WTC11 (cell line): ENCODE results near the gene ZRANB1. TPM values are rescaled to one million over a fixed set of nuclear protein-coding genes. Genes with fewer than 3 reads are reported as not detected.
A peak's percentile ranks its signal among the peaks of the same experiment; 100 is the strongest.

Experiments used
- ATAC-seq: fragments of 200-7000 bp; cut with Tn5 transposase; 2 replicates; pipeline ENCODE4 v1.10.0; 2021; ENCODE audit warnings: mild to moderate bottlenecking, moderate library complexity
- CTCF ChIA-PET: fragments of 300-600 bp; sonication (Branson Sonifier 250); formaldehyde crosslinking; loops from one replicate; lab custom pipeline; 2021; ENCODE audit warnings: antibody characterized with exemption; lab: Charles Lee
- POLR2A ChIA-PET: fragments of 350-600 bp; sonication (Branson Sonifier 250); formaldehyde crosslinking; loops from one replicate; lab custom pipeline; 2021; ENCODE audit warnings: antibody characterized with exemption; lab: Charles Lee
- DNase-seq: peaks from one replicate; pipeline ENCODE4 v3.0.0; 2021; ENCODE audit warnings: low spot score
- H3K27ac Mint-ChIP-seq: 2 replicates; pipeline ENCODE4 v1.8.0; 2021; ENCODE audit warnings: mixed read lengths
- H3K27me3 Mint-ChIP-seq: 2 replicates; pipeline ENCODE4 v1.8.0; 2021; ENCODE audit warnings: low read depth, mild to moderate bottlenecking, moderate library complexity, mixed read lengths
- H3K36me3 Mint-ChIP-seq: 2 replicates; pipeline ENCODE4 v1.8.0; 2021; ENCODE audit warnings: mixed read lengths
- H3K4me1 Mint-ChIP-seq: 2 replicates; pipeline ENCODE4 v1.8.0; 2022; ENCODE audit warnings: mixed read lengths
- H3K4me3 Mint-ChIP-seq: 2 replicates; pipeline ENCODE4 v1.8.0; 2021; ENCODE audit warnings: mild to moderate bottlenecking, moderate library complexity, mixed read lengths
- H3K9me3 Mint-ChIP-seq: 2 replicates; pipeline ENCODE4 v1.8.0; 2021; ENCODE audit warnings: mixed read lengths
- ATF6 ChIP-seq: sonication (generic); formaldehyde crosslinking; IDR thresholded peaks from 2 replicates; pipeline ENCODE4 v1.8.1; 2023; ENCODE audit warnings: mild to moderate bottlenecking, missing genetic modification reagents
- E2F4 ChIP-seq: sonication (generic); formaldehyde crosslinking; IDR thresholded peaks from 2 replicates; pipeline ENCODE4 v1.8.1; 2022; ENCODE audit warnings: low read depth, mild to moderate bottlenecking, moderate library complexity, missing genetic modification reagents, borderline replicate concordance
- EMX1 ChIP-seq: fragments of 250-450 bp; sonication (Bioruptor Pico); IDR thresholded peaks from 2 replicates; pipeline ENCODE4 v1.8.0; 2021; ENCODE audit warnings: mild to moderate bottlenecking
- HMGA2 ChIP-seq: fragments of 250-450 bp; sonication (Bioruptor Pico); IDR thresholded peaks from 2 replicates; pipeline ENCODE4 v1.4.0; 2021; ENCODE audit warnings: mild to moderate bottlenecking, moderate library complexity
- HMGXB4 ChIP-seq: sonication (generic); formaldehyde crosslinking; IDR thresholded peaks from 2 replicates; pipeline ENCODE4 v1.8.1; 2023; ENCODE audit warnings: mild to moderate bottlenecking, moderate library complexity, missing genetic modification reagents
- USF1 ChIP-seq: sonication (generic); formaldehyde crosslinking; IDR thresholded peaks from 2 replicates; pipeline ENCODE4 v1.8.0; 2022; ENCODE audit warnings: mild to moderate bottlenecking, missing genetic modification reagents
- USF2 ChIP-seq: sonication (generic); formaldehyde crosslinking; IDR thresholded peaks from 2 replicates; pipeline ENCODE4 v1.8.1; 2023; ENCODE audit warnings: mild to moderate bottlenecking, missing genetic modification reagents, moderate library complexity
- ZNF532 ChIP-seq: fragments of 250-450 bp; sonication (Bioruptor Pico); IDR thresholded peaks from 2 replicates; pipeline ENCODE4 v1.9.0; 2021; ENCODE audit warnings: mild to moderate bottlenecking, borderline replicate concordance
- total RNA-seq: library from RNA; stranded (reverse); gene quantifications from 3 replicates; pipeline ENCODE4 v1.2.3, GENCODE V29; 2021
- TF ChIP-seq, protein P1 (sequence below): fragments of 200-600 bp; IDR thresholded peaks from 2 replicates; pipeline ENCODE4 v1.8.0; 2022; ENCODE audit warnings: antibody characterized with exemption

ZRANB1 gene
- total RNA-seq, 1 experiment from 2014 or later, result 15.9 TPM

- 0 out of 2 replicates have a peak, but pooled peaks have one; percentile 22 for TF ChIP-seq USF1 (CRISPR knock-in tag)
- TF ChIP-seq USF2 (CRISPR knock-in tag), result peak; percentile 49; the same call in 1 of the 2 replicates
- no peak for TF ChIP-seq E2F4 (CRISPR knock-in tag)
- TF ChIP-seq, all 79 proteins: peak for 2
- H3K4me3 Mint-ChIP-seq, result no peak overlapping the region
- peaks cover 19% of the 10 kb centered on the region for H3K36me3 Mint-ChIP-seq
- POLR2A ChIA-PET, result interaction anchor here (0.7 kb wide), 2 partner anchors 112 to 287 kb away, joined by 6 read pairs; no protein-coding TSS in a partner anchor
- DNase-seq (no peak), ATAC-seq (no peak; the same call in 1 of the 2 replicates)
- H3K27ac Mint-ChIP-seq, result peak overlapping the region; percentile 71; the same call in 1 of the 2 replicates
- CTCF ChIA-PET, result interaction anchor here (0.8 to 2.2 kb wide), 3 partner anchors 12 to 17 kb away, joined by 3 to 8 read pairs (median 4); no protein-coding TSS in a partner anchor
- H3K27me3 Mint-ChIP-seq, result no peaks in the 10 kb centered on the region
- H3K4me1 Mint-ChIP-seq, result peaks cover 4% of the 10 kb centered on the region; the same call in 1 of the 2 replicates
- no peaks in the 10 kb centered on the region for H3K9me3 Mint-ChIP-seq
Measured at GRCh38 chr10:124977648-124978375, 35.9 kb downstream of the ZRANB1 start.

DNA sequence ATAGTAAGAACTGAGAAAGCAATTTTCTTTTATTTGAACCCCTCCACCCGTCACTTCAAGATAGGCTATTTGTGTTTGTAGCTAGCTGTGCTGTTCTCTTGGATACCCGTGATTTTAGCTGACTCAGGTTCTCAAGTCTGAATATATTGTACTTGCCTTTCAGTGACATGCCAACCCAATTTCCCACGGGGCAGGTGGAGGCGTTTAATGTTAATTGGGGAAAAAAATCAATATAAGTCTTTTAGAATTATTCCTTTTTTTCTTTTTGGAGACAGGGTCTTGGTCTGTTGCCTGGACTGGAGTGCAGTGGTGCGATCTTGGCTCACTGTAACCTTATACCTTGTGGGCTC is 36.4 kb downstream of the ZRANB1 start:
- CTCF ChIA-PET, result interaction anchor here (0.8 to 2.2 kb wide), 3 partner anchors 11 to 16 kb away, joined by 3 to 8 read pairs (median 4); no protein-coding TSS in a partner anchor
- TF ChIP-seq, protein P1, sequence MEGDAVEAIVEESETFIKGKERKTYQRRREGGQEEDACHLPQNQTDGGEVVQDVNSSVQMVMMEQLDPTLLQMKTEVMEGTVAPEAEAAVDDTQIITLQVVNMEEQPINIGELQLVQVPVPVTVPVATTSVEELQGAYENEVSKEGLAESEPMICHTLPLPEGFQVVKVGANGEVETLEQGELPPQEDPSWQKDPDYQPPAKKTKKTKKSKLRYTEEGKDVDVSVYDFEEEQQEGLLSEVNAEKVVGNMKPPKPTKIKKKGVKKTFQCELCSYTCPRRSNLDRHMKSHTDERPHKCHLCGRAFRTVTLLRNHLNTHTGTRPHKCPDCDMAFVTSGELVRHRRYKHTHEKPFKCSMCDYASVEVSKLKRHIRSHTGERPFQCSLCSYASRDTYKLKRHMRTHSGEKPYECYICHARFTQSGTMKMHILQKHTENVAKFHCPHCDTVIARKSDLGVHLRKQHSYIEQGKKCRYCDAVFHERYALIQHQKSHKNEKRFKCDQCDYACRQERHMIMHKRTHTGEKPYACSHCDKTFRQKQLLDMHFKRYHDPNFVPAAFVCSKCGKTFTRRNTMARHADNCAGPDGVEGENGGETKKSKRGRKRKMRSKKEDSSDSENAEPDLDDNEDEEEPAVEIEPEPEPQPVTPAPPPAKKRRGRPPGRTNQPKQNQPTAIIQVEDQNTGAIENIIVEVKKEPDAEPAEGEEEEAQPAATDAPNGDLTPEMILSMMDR, result no peak
- Mint-ChIP-seq H3K27me3 (no peaks in the 10 kb centered on the region), H3K9me3 (no peaks in the 10 kb centered on the region), H3K4me3 (no peak overlapping the region), H3K27ac (no peak overlapping the region), H3K36me3 (peaks cover 24% of the 10 kb centered on the region), H3K4me1 (peaks cover 8% of the 10 kb centered on the region; the same call in 1 of the 2 replicates)
- no peak for ATAC-seq
- no peak for DNase-seq
- POLR2A ChIA-PET, result no interaction called here

DNA sequence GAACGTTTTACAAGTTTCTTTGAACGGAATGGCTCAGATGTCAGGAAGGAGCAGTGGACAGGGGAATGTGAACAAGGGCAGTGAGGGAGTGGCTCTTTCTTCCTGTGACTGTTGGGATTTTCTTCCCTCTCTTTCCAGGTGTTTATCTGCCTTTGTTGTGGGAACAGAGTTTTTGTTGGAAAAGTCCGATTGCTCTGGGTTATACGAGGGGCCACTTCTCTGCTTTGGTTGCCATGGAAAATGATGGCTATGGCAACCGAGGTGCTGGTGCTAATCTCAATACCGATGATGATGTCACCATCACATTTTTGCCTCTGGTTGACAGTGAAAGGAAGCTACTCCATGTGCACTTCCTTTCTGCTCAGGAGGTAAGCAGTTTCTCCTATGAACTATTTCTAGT is 41.4 kb downstream of the ZRANB1 start:
- TF ChIP-seq HMGXB4 (CRISPR knock-in tag) (no peak), EMX1 (CRISPR knock-in tag) (peak; percentile 64; the same call in 1 of the 2 replicates), ATF6 (no peak), ZNF532 (CRISPR knock-in tag) (peak; percentile 36; the same call in 1 of the 2 replicates), HMGA2 (CRISPR knock-in tag) (no peak)
- ChIA-PET CTCF (interaction anchor here (1.3 to 2.9 kb wide), 3 partner anchors 9 to 78 kb away, joined by 4 to 12 read pairs (median 6); no protein-coding TSS in a partner anchor), POLR2A (interaction anchor here (0.7 kb wide), 1 partner anchor 192 kb away, joined by 3 read pairs; the partner anchor contains the start of gene EEF1AKMT2)
- Mint-ChIP-seq H3K27me3 (no peaks in the 10 kb centered on the region), H3K9me3 (no peaks in the 10 kb centered on the region), H3K36me3 (peaks cover 41% of the 10 kb centered on the region), H3K4me3 (no peak overlapping the region), H3K4me1 (peaks cover 5% of the 10 kb centered on the region; the same call in 1 of the 2 replicates), H3K27ac (peak overlapping the region; percentile 35)
- no peak for DNase-seq
- peak; percentile 29 for ATAC-seq
